Body of pancreas (tissue), 4 donors: ENCODE results near the gene NEXN. TPM values are rescaled to one million over a fixed set of nuclear protein-coding genes. Genes with fewer than 3 reads are reported as not detected.

Source experiments
- ATAC-seq: fragments of 150-250 bp; one replicate; pipeline ENCODE4 v1.9.1; 2016
- DNase-seq, 4 donors: peaks; one replicate each; pipeline ENCODE4 v3.0.0-alpha.2; 2019
- H3K27ac ChIP-seq, 4 donors: fragments of 200-600 bp; sonication (generic); 1 replicate in 3 of 4; 2 replicates in 1 of 4; pipeline versions ENCODE4 v1.5.1 to v1.6.1; 2016 to 2019; ENCODE audit warnings: mild to moderate bottlenecking in 1 of 4, mixed read lengths in 1 of 4, moderate library complexity in 1 of 4
- H3K27me3 ChIP-seq, 2 donors: fragments of 200-600 bp; sonication (generic); one replicate each; pipeline ENCODE4 v1.6.0; 2016; ENCODE audit warnings: mild to moderate bottlenecking in 1 of 2
- H3K36me3 ChIP-seq, 2 donors: fragments of 200-600 bp; sonication (generic); replicated peaks in 1 of 2; 2 replicates each; pipeline ENCODE4 v1.5.1; 2016; ENCODE audit warnings: low read depth in 2 of 2; ENCODE audit not compliant: insufficient read depth in 1 of 2
- H3K4me1 ChIP-seq: fragments of 200-600 bp; sonication (generic); one replicate; pipeline ENCODE4 v1.6.0; 2016
- H3K4me3 ChIP-seq, 2 donors: fragments of 200-600 bp; sonication (generic); 1 replicate in 1 of 2; 2 replicates in 1 of 2; pipeline ENCODE4 v1.5.1; 2016 to 2019
- H3K9me3 ChIP-seq, 3 donors: fragments of 200-600 bp; sonication (generic); 1 replicate in 2 of 3; 2 replicates in 1 of 3; pipeline ENCODE4 v1.5.1; 2016
- CTCF ChIP-seq, 7 experiments: fragments of 450-650 bp in 4 of 7; fragments of 200-600 bp in 3 of 7; sonication (generic) in 3 of 7; IDR thresholded peaks; one replicate each; pipeline ENCODE4 v1.5.1; 2016 to 2019; ENCODE audit warnings: antibody characterized with exemption in 7 of 7
- POLR2A ChIP-seq, 3 donors: fragments of 450-650 bp; IDR thresholded peaks; one replicate each; pipeline ENCODE4 v1.6.1; 2016; ENCODE audit warnings: antibody characterized with exemption in 3 of 3, mild to moderate bottlenecking in 2 of 3
- WGBS, 2 donors: methylation state at CpG; one replicate each; pipeline ENCODE4 v1.1.5; 2017; 5-methylcytosine and 5-hydroxymethylcytosine counted together
- intact Hi-C: fragments of 100-400 bp; cut with DNase I; formaldehyde crosslinking; loops from one replicate; pipeline ENCODE4 v1.15.1; 2023
- total RNA-seq, 2 donors: library from RNA; depleted of rRNA; stranded (reverse); fragments of >200 nt; gene quantifications; one replicate each; pipeline ENCODE4 v1.1.0, GENCODE V29; 2016

Gene NEXN
- total RNA-seq, 2 donors from 2014 or later, result 7.5 to 13.2 TPM

- no peaks in the 10 kb centered on the region for H3K27me3 ChIP-seq
- H3K9me3 ChIP-seq, result no peaks in the 10 kb centered on the region
- intact Hi-C loops, result no loop called here
- no peak for TF ChIP-seq CTCF (IDR thresholded peaks at IDR 0.05)
- no peak for TF ChIP-seq POLR2A (IDR thresholded peaks at IDR 0.05)
- peaks cover 14% of the 10 kb centered on the region for H3K4me1 ChIP-seq
- ATAC-seq (no peak), DNase-seq (no peak)
- no peak overlapping the region for H3K4me3 ChIP-seq
- no peak overlapping the region for H3K27ac ChIP-seq
- peaks cover 7 to 32% of the 10 kb centered on the region in 2 donors for H3K36me3 ChIP-seq
Observed at GRCh38 chr1:77950873-77951272, 62.4 kb downstream of the NEXN start.

- H3K4me1 ChIP-seq, result peaks cover 14% of the 10 kb centered on the region
- H3K27ac ChIP-seq, result no peak overlapping the region
- no peak overlapping the region for H3K4me3 ChIP-seq
- 89 to 100% methylated on average over 1 of the region's 1 CpG for WGBS, 2 donors
- no peaks in the 10 kb centered on the region for H3K9me3 ChIP-seq
- peaks cover 8 to 33% of the 10 kb centered on the region in 2 donors for H3K36me3 ChIP-seq
- intact Hi-C loops, result no loop called here
- TF ChIP-seq POLR2A (IDR thresholded peaks at IDR 0.05) (no peak), CTCF (IDR thresholded peaks at IDR 0.05) (no peak)
- no peaks in the 10 kb centered on the region for H3K27me3 ChIP-seq
- DNase-seq, result no peak
- no peak for ATAC-seq
Observed at GRCh38 chr1:77951328-77951727, 62.9 kb downstream of the NEXN start.

- DNase-seq, result no peak
- intact Hi-C loops, result no loop called here
- Histone ChIP-seq H3K4me3 (no peak overlapping the region), H3K27ac (no peak overlapping the region), H3K27me3 (no peaks in the 10 kb centered on the region), H3K36me3 (peaks cover 13 to 43% of the 10 kb centered on the region in 2 donors), H3K4me1 (peaks cover 19% of the 10 kb centered on the region), H3K9me3 (no peaks in the 10 kb centered on the region)
- 95 to 96% methylated on average over 3 of the region's 3 CpGs for WGBS, 2 donors
- no peak for TF ChIP-seq POLR2A (IDR thresholded peaks at IDR 0.05)
- no peak for TF ChIP-seq CTCF (IDR thresholded peaks at IDR 0.05)
- ATAC-seq, result no peak
Observed at GRCh38 chr1:77953907-77954306, 65.5 kb downstream of the NEXN start.

- Histone ChIP-seq H3K27me3 (no peaks in the 10 kb centered on the region), H3K9me3 (no peaks in the 10 kb centered on the region), H3K36me3 (peaks cover 14 to 47% of the 10 kb centered on the region in 2 donors), H3K4me1 (peaks cover 15% of the 10 kb centered on the region), H3K4me3 (no peak overlapping the region), H3K27ac (no peak overlapping the region)
- no peak for ATAC-seq
- 96 to 97% methylated on average over 2 of the region's 2 CpGs for WGBS, 2 donors
- TF ChIP-seq CTCF (IDR thresholded peaks at IDR 0.05) (no peak), POLR2A (IDR thresholded peaks at IDR 0.05) (no peak)
- intact Hi-C loops, result no loop called here
- no peak for DNase-seq
Observed at GRCh38 chr1:77954521-77954920, 66.1 kb downstream of the NEXN start.

- no peak overlapping the region for H3K4me3 ChIP-seq
- TF ChIP-seq POLR2A (IDR thresholded peaks at IDR 0.05), result no peak
- intact Hi-C loops, result no loop called here
- no peaks in the 10 kb centered on the region for H3K27me3 ChIP-seq
- no peaks in the 10 kb centered on the region for H3K9me3 ChIP-seq
- no peak for ATAC-seq
- 84 to 89% methylated on average over 3 of the region's 3 CpGs for WGBS, 2 donors
- H3K4me1 ChIP-seq, result peaks cover 15% of the 10 kb centered on the region
- no peak overlapping the region for H3K27ac ChIP-seq
- peaks cover 24 to 57% of the 10 kb centered on the region in 2 donors for H3K36me3 ChIP-seq
- DNase-seq, result no peak
Observed at GRCh38 chr1:77955709-77956108, 67.3 kb downstream of the NEXN start.
